GM12878 (cell line): Measurements from ENCODE around the gene TFF2. TPM values are rescaled to one million over a fixed set of nuclear protein-coding genes. Genes with fewer than 3 reads are reported as not detected.

Experiments
- GATAD2B ChIP-seq: fragments of 450-650 bp; conservative IDR thresholded peaks from 2 replicates; pipeline ENCODE4 v1.6.1; 2017; ENCODE audit warnings: low read depth, mild to moderate bottlenecking, moderate library complexity
- JUND ChIP-seq: IDR thresholded peaks from 2 replicates; pipeline ENCODE4 v1.6.1; 2012; ENCODE audit warnings: low read depth, mild to moderate bottlenecking, low read length, improper control_type of control experiment, moderate library complexity
- SREBF1 ChIP-seq: IDR thresholded peaks from 2 replicates; pipeline ENCODE4 v1.6.1; 2012; ENCODE audit warnings: mild to moderate bottlenecking, low read length
- SUPT20H ChIP-seq: IDR thresholded peaks from 2 replicates; pipeline ENCODE4 v1.6.1; 2011; ENCODE audit warnings: low read depth, mild to moderate bottlenecking, low read length, moderate library complexity, borderline replicate concordance; ENCODE audit not compliant: control insufficient read depth
- polyA plus RNA-seq, 11 experiments: library from polyadenylated mRNA; depleted of rRNA in 4 of 11; unstranded in 6 of 11; stranded (reverse) in 5 of 11; fragments of >200 nt; fragmentation: Nextera tagmentation in 4 of 11; fragmentation: Illumina TruSeq in 1 of 11; extraction: Ambion mirVana in 4 of 11; extraction: Trizol in 1 of 11; gene quantifications; 1 replicate in 1 of 11; 2 replicates in 10 of 11; pipeline versions ENCODE4 v1.2.1 to v1.2.3, GENCODE V29; 2011 to 2016; ENCODE audit warnings: inconsistent platforms in 2 of 11, missing spikeins in 2 of 11, low read depth in 1 of 11
- total RNA-seq, 4 experiments: library from RNA; depleted of rRNA in 3 of 4; stranded (reverse); fragments of >200 nt in 3 of 4; fragmentation: Illumina TruSeq in 1 of 4; extraction: Trizol in 1 of 4; gene quantifications; 2 replicates each; pipeline versions ENCODE4 v1.2.1 to v1.2.3, GENCODE V29; 2013 to 2021
- TF ChIP-seq, protein P1 (sequence below): IDR thresholded peaks from 2 replicates; pipeline ENCODE4 v1.6.1; 2012; ENCODE audit warnings: improper control_type of control experiment, low read depth, low read length; ENCODE audit not compliant: insufficient replicate concordance
- TF ChIP-seq, protein P2 (sequence below): fragments of 450-650 bp; IDR thresholded peaks from 2 replicates; pipeline ENCODE4 v1.6.1; 2018; ENCODE audit warnings: mild to moderate bottlenecking, low read depth, moderate library complexity; ENCODE audit not compliant: partially characterized antibody

TFF2 gene
- total and polyA plus RNA-seq, 10 of the 15 experiments (the other 5 are each of a cell fraction or from before 2014, with no cell fraction given), result 0.56 TPM; not detected in 9

DNA sequence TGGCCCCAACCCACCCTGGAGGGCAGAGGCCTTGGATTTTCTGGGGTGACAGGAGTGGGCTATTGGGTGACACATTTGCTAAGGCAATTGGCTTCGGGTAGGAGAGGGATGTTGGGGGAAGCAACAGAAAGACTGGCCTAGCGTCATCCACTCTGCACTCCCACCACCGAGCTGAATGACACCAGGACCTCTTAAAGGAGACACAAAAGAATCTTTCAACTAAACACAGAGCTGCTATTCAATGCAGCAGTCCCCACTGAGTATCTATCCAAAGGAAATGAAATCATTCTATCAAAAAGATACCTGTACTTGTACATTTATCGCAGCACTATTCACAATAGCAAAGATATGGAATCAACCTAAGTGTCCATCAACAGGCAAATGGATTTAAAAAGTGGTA, 6.2 kb downstream of the TFF2 start (continued):
- TF ChIP-seq, protein P1, sequence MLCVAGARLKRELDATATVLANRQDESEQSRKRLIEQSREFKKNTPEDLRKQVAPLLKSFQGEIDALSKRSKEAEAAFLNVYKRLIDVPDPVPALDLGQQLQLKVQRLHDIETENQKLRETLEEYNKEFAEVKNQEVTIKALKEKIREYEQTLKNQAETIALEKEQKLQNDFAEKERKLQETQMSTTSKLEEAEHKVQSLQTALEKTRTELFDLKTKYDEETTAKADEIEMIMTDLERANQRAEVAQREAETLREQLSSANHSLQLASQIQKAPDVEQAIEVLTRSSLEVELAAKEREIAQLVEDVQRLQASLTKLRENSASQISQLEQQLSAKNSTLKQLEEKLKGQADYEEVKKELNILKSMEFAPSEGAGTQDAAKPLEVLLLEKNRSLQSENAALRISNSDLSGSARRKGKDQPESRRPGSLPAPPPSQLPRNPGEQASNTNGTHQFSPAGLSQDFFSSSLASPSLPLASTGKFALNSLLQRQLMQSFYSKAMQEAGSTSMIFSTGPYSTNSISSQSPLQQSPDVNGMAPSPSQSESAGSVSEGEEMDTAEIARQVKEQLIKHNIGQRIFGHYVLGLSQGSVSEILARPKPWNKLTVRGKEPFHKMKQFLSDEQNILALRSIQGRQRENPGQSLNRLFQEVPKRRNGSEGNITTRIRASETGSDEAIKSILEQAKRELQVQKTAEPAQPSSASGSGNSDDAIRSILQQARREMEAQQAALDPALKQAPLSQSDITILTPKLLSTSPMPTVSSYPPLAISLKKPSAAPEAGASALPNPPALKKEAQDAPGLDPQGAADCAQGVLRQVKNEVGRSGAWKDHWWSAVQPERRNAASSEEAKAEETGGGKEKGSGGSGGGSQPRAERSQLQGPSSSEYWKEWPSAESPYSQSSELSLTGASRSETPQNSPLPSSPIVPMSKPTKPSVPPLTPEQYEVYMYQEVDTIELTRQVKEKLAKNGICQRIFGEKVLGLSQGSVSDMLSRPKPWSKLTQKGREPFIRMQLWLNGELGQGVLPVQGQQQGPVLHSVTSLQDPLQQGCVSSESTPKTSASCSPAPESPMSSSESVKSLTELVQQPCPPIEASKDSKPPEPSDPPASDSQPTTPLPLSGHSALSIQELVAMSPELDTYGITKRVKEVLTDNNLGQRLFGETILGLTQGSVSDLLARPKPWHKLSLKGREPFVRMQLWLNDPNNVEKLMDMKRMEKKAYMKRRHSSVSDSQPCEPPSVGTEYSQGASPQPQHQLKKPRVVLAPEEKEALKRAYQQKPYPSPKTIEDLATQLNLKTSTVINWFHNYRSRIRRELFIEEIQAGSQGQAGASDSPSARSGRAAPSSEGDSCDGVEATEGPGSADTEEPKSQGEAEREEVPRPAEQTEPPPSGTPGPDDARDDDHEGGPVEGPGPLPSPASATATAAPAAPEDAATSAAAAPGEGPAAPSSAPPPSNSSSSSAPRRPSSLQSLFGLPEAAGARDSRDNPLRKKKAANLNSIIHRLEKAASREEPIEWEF, result no peak
- TF ChIP-seq, protein P2, sequence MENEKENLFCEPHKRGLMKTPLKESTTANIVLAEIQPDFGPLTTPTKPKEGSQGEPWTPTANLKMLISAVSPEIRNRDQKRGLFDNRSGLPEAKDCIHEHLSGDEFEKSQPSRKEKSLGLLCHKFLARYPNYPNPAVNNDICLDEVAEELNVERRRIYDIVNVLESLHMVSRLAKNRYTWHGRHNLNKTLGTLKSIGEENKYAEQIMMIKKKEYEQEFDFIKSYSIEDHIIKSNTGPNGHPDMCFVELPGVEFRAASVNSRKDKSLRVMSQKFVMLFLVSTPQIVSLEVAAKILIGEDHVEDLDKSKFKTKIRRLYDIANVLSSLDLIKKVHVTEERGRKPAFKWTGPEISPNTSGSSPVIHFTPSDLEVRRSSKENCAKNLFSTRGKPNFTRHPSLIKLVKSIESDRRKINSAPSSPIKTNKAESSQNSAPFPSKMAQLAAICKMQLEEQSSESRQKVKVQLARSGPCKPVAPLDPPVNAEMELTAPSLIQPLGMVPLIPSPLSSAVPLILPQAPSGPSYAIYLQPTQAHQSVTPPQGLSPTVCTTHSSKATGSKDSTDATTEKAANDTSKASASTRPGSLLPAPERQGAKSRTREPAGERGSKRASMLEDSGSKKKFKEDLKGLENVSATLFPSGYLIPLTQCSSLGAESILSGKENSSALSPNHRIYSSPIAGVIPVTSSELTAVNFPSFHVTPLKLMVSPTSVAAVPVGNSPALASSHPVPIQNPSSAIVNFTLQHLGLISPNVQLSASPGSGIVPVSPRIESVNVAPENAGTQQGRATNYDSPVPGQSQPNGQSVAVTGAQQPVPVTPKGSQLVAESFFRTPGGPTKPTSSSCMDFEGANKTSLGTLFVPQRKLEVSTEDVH, result no peak
- TF ChIP-seq SREBF1 (no peak), SUPT20H (no peak), JUND (no peak), GATAD2B (no peak)
